Breast epithelium (tissue), 4 donors: Measurements from ENCODE around the gene PPM1L. TPM values are rescaled to one million over a fixed set of nuclear protein-coding genes. Genes with fewer than 3 reads are reported as not detected.
A peak's percentile ranks its signal among the peaks of the same experiment; 100 is the strongest.

Source experiments
- DNase-seq, 2 donors: peaks; one replicate each; pipeline ENCODE4 v3.0.0-alpha.2; 2019; ENCODE audit warnings: low spot score in 2 of 2
- H3K27ac ChIP-seq, 2 donors: fragments of 200-600 bp; sonication (generic) in 1 of 2; one replicate each; pipeline ENCODE4 v1.5.1; 2016 to 2019; ENCODE audit warnings: mild to moderate bottlenecking in 1 of 2
- H3K27me3 ChIP-seq, 2 donors: fragments of 200-600 bp; sonication (generic) in 1 of 2; one replicate each; pipeline versions ENCODE4 v1.5.1 to v1.6.0; 2017 to 2019; ENCODE audit warnings: control low read depth in 1 of 2, mild to moderate bottlenecking in 1 of 2
- H3K36me3 ChIP-seq: fragments of 200-600 bp; one replicate; pipeline ENCODE4 v1.5.1; 2019
- H3K4me1 ChIP-seq, 2 donors: fragments of 200-600 bp; sonication (generic); one replicate each; pipeline ENCODE4 v1.5.1; 2016 to 2019; ENCODE audit warnings: control low read depth in 1 of 2
- H3K4me3 ChIP-seq, 3 donors: fragments of 200-600 bp; sonication (generic); 1 replicate in 2 of 3; 2 replicates in 1 of 3; pipeline ENCODE4 v1.5.1; 2016 to 2019; ENCODE audit warnings: mild to moderate bottlenecking in 3 of 3, moderate library complexity in 2 of 3
- H3K9me3 ChIP-seq, 2 donors: fragments of 200-600 bp; sonication (generic) in 1 of 2; one replicate each; pipeline ENCODE4 v1.5.1; 2016 to 2019; ENCODE audit warnings: control low read depth in 1 of 2
- CTCF ChIP-seq, 3 donors: fragments of 450-650 bp; IDR thresholded peaks; one replicate each; pipeline ENCODE4 v1.5.1; 2016 to 2017; ENCODE audit warnings: antibody characterized with exemption in 3 of 3, mild to moderate bottlenecking in 3 of 3, moderate library complexity in 3 of 3
- POLR2A ChIP-seq: fragments of 450-650 bp; IDR thresholded peaks from one replicate; pipeline ENCODE4 v1.6.1; 2016; ENCODE audit warnings: antibody characterized with exemption, mild to moderate bottlenecking, moderate library complexity
- POLR2AphosphoS5 ChIP-seq, 3 donors: sonication (generic); formaldehyde crosslinking; IDR thresholded peaks; one replicate each; pipeline ENCODE4 v1.6.1; 2017; ENCODE audit warnings: antibody characterized with exemption in 3 of 3
- intact Hi-C: fragments of 100-400 bp; cut with DNase I; formaldehyde crosslinking; loops from one replicate; pipeline ENCODE4 v1.15.1; 2023; ENCODE audit warnings: low total_unique reads
- total RNA-seq, 3 donors: library from RNA; depleted of rRNA; stranded (reverse); fragments of >200 nt; gene quantifications; one replicate each; pipeline ENCODE4 v1.1.0, GENCODE V29; 2016

Gene PPM1L
- total RNA-seq, 3 donors from 2014 or later: 12.8 to 136 (median 24.6) TPM

GRCh38 chr3:160885791-160886286, 129.8 kb downstream of the PPM1L start:
- peak in 1 of 2 donors; percentile 32 for DNase-seq
- Histone ChIP-seq H3K27me3 (no peaks in the 10 kb centered on the region), H3K36me3 (no peaks in the 10 kb centered on the region), H3K9me3 (peaks cover 0 to 5% of the 10 kb centered on the region in 2 donors), H3K27ac (no peak overlapping the region), H3K4me3 (no peak overlapping the region), H3K4me1 (no peaks in the 10 kb centered on the region)
- TF ChIP-seq POLR2A (no peak), CTCF (IDR thresholded peaks at IDR 0.05) (no peak), POLR2AphosphoS5 (IDR thresholded peaks at IDR 0.05) (no peak)
- intact Hi-C loops: no loop called here

GRCh38 chr3:160886421-160886820, 130.4 kb downstream of the PPM1L start:
- H3K9me3 ChIP-seq: peaks cover 0 to 5% of the 10 kb centered on the region in 2 donors
- intact Hi-C loops: no loop called here
- H3K27me3 ChIP-seq: no peaks in the 10 kb centered on the region

GRCh38 chr3:160893207-160893606, 137.2 kb downstream of the PPM1L start:
- DNase-seq: no peak
- no peak for TF ChIP-seq POLR2A
- TF ChIP-seq POLR2AphosphoS5 (IDR thresholded peaks at IDR 0.05): no peak
- TF ChIP-seq CTCF (IDR thresholded peaks at IDR 0.05): no peak

More at GRCh38 chr3:160886421-160886820, 130.4 kb downstream of the PPM1L start:
- no peak for TF ChIP-seq POLR2AphosphoS5 (IDR thresholded peaks at IDR 0.05)
- no peak for TF ChIP-seq CTCF (IDR thresholded peaks at IDR 0.05)
- TF ChIP-seq POLR2A: no peak
- H3K4me3 ChIP-seq: no peak overlapping the region
- no peak overlapping the region for H3K27ac ChIP-seq
- no peaks in the 10 kb centered on the region for H3K4me1 ChIP-seq
- no peaks in the 10 kb centered on the region for H3K36me3 ChIP-seq
- no peak for DNase-seq

GRCh38 chr3:160904691-160905090, 148.7 kb downstream of the PPM1L start:
- Histone ChIP-seq H3K9me3 (peaks cover 0 to 8% of the 10 kb centered on the region in 2 donors), H3K27me3 (no peaks in the 10 kb centered on the region), H3K4me1 (no peaks in the 10 kb centered on the region), H3K4me3 (no peak overlapping the region), H3K36me3 (no peaks in the 10 kb centered on the region), H3K27ac (no peak overlapping the region)
- TF ChIP-seq CTCF (IDR thresholded peaks at IDR 0.05) (no peak), POLR2A (no peak), POLR2AphosphoS5 (IDR thresholded peaks at IDR 0.05) (no peak)
- intact Hi-C loops: no loop called here
- no peak for DNase-seq

More at GRCh38 chr3:160893207-160893606, 137.2 kb downstream of the PPM1L start:
- intact Hi-C loops: no loop called here
- no peaks in the 10 kb centered on the region for H3K4me1 ChIP-seq
- H3K36me3 ChIP-seq: no peaks in the 10 kb centered on the region
- H3K27ac ChIP-seq: no peak overlapping the region
- peaks cover 0 to 5% of the 10 kb centered on the region in 2 donors for H3K9me3 ChIP-seq
- H3K27me3 ChIP-seq: no peaks in the 10 kb centered on the region
- no peak overlapping the region for H3K4me3 ChIP-seq

- Histone ChIP-seq H3K36me3 (no peaks in the 10 kb centered on the region), H3K27me3 (no peaks in the 10 kb centered on the region), H3K9me3 (peaks cover 0 to 8% of the 10 kb centered on the region in 2 donors), H3K4me3 (no peak overlapping the region), H3K27ac (no peak overlapping the region), H3K4me1 (no peaks in the 10 kb centered on the region)
- intact Hi-C loops: no loop called here
- no peak for TF ChIP-seq POLR2A
- no peak for TF ChIP-seq CTCF (IDR thresholded peaks at IDR 0.05)
- no peak for TF ChIP-seq POLR2AphosphoS5 (IDR thresholded peaks at IDR 0.05)
- DNase-seq: no peak
These were observed 150.6 kb downstream of the PPM1L start for GRCh38 chr3:160906646-160907045.
